Measurements from ENCODE around the gene RSKR.

Gene RSKR

GRCh38 chr17:28579526-28579925 lies 34.5 kb downstream of the RSKR start:
- H3K27me3 ChIP-seq (ENCODE audit: control insufficient read depth, low read length) = no peaks in the 10 kb centered on the region
- no peak for TF ChIP-seq CTCF (IDR thresholded peaks at IDR 0.05; ENCODE audit: low read depth, low read length, poor library complexity, severe bottlenecking)
- TF ChIP-seq EZH2phosphoT487 (IDR thresholded peaks at IDR 0.05; ENCODE audit: borderline replicate concordance, low read length) = no peak
- no peaks in the 10 kb centered on the region for H4K20me1 ChIP-seq (ENCODE audit: control insufficient read depth, insufficient read depth, low read depth, low read length)
- no peaks in the 10 kb centered on the region for H3K9me3 ChIP-seq (ENCODE audit: control insufficient read depth, insufficient read depth, low read length)
- H3F3A ChIP-seq (ENCODE audit: control insufficient read depth, insufficient read depth) = peaks cover 20% of the 10 kb centered on the region
- no peaks in the 10 kb centered on the region for H3K9me2 ChIP-seq (replicated peaks; ENCODE audit: control insufficient read depth, low read length)
- no peak overlapping the region for H3K27ac ChIP-seq (ENCODE audit: low read depth, low read length)
- H3K79me2 ChIP-seq (ENCODE audit: control insufficient read depth, low read length) = no peaks in the 10 kb centered on the region
- H3K4me2 ChIP-seq (ENCODE audit: low read length) = no peak overlapping the region
- no peak overlapping the region for H3K4me3 ChIP-seq (ENCODE audit: low read length)
- peaks cover 86% of the 10 kb centered on the region for H3K36me3 ChIP-seq (ENCODE audit: control insufficient read depth, low read length)
- peaks cover 19% of the 10 kb centered on the region for H3K4me1 ChIP-seq (ENCODE audit: control insufficient read depth, low read length)

- Histone ChIP-seq H4K20me1 (ENCODE audit: control insufficient read depth, insufficient read depth, low read depth, low read length) (no peaks in the 10 kb centered on the region), H3K27me3 (ENCODE audit: control insufficient read depth, low read length) (no peaks in the 10 kb centered on the region), H3K27ac (ENCODE audit: low read depth, low read length) (no peak overlapping the region), H3K79me2 (ENCODE audit: control insufficient read depth, low read length) (no peaks in the 10 kb centered on the region), H3K9me2 (replicated peaks; ENCODE audit: control insufficient read depth, low read length) (no peaks in the 10 kb centered on the region), H3K36me3 (ENCODE audit: control insufficient read depth, low read length) (peaks cover 86% of the 10 kb centered on the region), H3K4me1 (ENCODE audit: control insufficient read depth, low read length) (peaks cover 19% of the 10 kb centered on the region), H3K4me2 (ENCODE audit: low read length) (no peak overlapping the region), H3F3A (ENCODE audit: control insufficient read depth, insufficient read depth) (peaks cover 20% of the 10 kb centered on the region), H3K4me3 (ENCODE audit: low read length) (no peak overlapping the region), H3K9me3 (ENCODE audit: control insufficient read depth, insufficient read depth, low read length) (no peaks in the 10 kb centered on the region)
- TF ChIP-seq CTCF (IDR thresholded peaks at IDR 0.05; ENCODE audit: low read depth, low read length, poor library complexity, severe bottlenecking) (no peak), EZH2phosphoT487 (IDR thresholded peaks at IDR 0.05; ENCODE audit: borderline replicate concordance, low read length) (no peak)
Measured at GRCh38 chr17:28578246-28579195, 35.5 kb downstream of the RSKR start.

DNA sequence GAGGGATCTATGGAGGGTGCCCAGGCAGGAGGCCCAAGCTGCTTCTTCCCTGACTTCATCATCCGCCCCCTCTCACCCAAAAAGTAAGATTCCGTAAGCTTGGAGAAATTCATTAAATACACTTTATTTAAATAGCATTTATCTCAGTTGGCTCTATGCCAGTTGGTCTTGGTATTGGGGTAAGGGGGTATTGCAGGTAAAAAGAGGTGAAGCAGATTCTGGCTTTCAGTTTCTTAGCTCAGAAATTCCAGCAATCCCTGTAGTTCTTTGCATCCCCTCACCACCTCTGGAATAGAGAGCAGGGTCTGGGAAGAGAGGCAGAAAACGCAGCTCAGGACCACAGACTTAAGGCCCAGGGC lies 36.5 kb downstream of the RSKR start:
- H3K27me3 ChIP-seq (ENCODE audit: control insufficient read depth, low read length) = no peaks in the 10 kb centered on the region
- no peaks in the 10 kb centered on the region for H3K79me2 ChIP-seq (ENCODE audit: control insufficient read depth, low read length)
- no peaks in the 10 kb centered on the region for H4K20me1 ChIP-seq (ENCODE audit: control insufficient read depth, insufficient read depth, low read depth, low read length)
- H3F3A ChIP-seq (ENCODE audit: control insufficient read depth, insufficient read depth) = peaks cover 20% of the 10 kb centered on the region
- H3K4me2 ChIP-seq (ENCODE audit: low read length) = peak overlapping the region; percentile 67
- H3K27ac ChIP-seq (ENCODE audit: low read depth, low read length) = peak overlapping the region; percentile 61
- H3K4me1 ChIP-seq (ENCODE audit: control insufficient read depth, low read length) = peaks cover 22% of the 10 kb centered on the region
- TF ChIP-seq CTCF (IDR thresholded peaks at IDR 0.05; ENCODE audit: low read depth, low read length, poor library complexity, severe bottlenecking) (no peak), EZH2phosphoT487 (IDR thresholded peaks at IDR 0.05; ENCODE audit: borderline replicate concordance, low read length) (no peak)
- no peaks in the 10 kb centered on the region for H3K9me2 ChIP-seq (replicated peaks; ENCODE audit: control insufficient read depth, low read length)
- no peaks in the 10 kb centered on the region for H3K9me3 ChIP-seq (ENCODE audit: control insufficient read depth, insufficient read depth, low read length)
- H3K36me3 ChIP-seq (ENCODE audit: control insufficient read depth, low read length) = peaks cover 83% of the 10 kb centered on the region
- peak overlapping the region; percentile 72 for H3K4me3 ChIP-seq (ENCODE audit: low read length)
